K562 (cell line): ENCODE data around the gene CATSPER4. TPM values are rescaled to one million over a fixed set of nuclear protein-coding genes. Genes with fewer than 3 reads are reported as not detected.

ENCODE experiments used
- CHD4 ChIP-seq: fragments of 200-600 bp; sonication (generic); IDR thresholded peaks from 3 replicates; pipeline ENCODE4 v1.6.1; 2012; ENCODE audit warnings: low read depth, mild to moderate bottlenecking, mixed read lengths, low read length, inconsistent platforms; ENCODE audit not compliant: insufficient read depth, insufficient replicate concordance, poor library complexity, severe bottlenecking
- CHD7 ChIP-seq: fragments of 200-600 bp; sonication (generic); IDR thresholded peaks from one replicate; pipeline ENCODE4 v1.6.1; 2012; ENCODE audit warnings: mild to moderate bottlenecking, low read depth, low read length, inconsistent platforms
- ETS2 ChIP-seq: IDR thresholded peaks from 2 replicates; pipeline ENCODE4 v1.6.1; 2016; ENCODE audit warnings: borderline replicate concordance, missing genetic modification characterization, mild to moderate bottlenecking, moderate library complexity, missing compliant biosample characterization; ENCODE audit not compliant: poor library complexity, severe bottlenecking
- PRDM10 ChIP-seq: fragments of 450-650 bp; IDR thresholded peaks from 2 replicates; pipeline ENCODE4 v1.6.1; 2018; ENCODE audit not compliant: partially characterized antibody
- THRA ChIP-seq: fragments of 450-650 bp; IDR thresholded peaks from 2 replicates; pipeline ENCODE4 v1.6.1; 2017; ENCODE audit warnings: mild to moderate bottlenecking, moderate library complexity
- ZBTB26 ChIP-seq: fragments of 450-650 bp; formaldehyde crosslinking; IDR thresholded peaks from 2 replicates; pipeline ENCODE4 v1.4.0; 2022; ENCODE audit warnings: missing genetic modification characterization
- ZNF408 ChIP-seq: fragments of 250-450 bp; sonication (Bioruptor Pico); IDR thresholded peaks from 2 replicates; pipeline ENCODE4 v1.4.0; 2020; ENCODE audit warnings: low read depth, mild to moderate bottlenecking, moderate library complexity
- ZNF551 ChIP-seq: fragments of 250-450 bp; sonication (Bioruptor Pico); IDR thresholded peaks from 2 replicates; pipeline ENCODE4 v1.5.0; 2021; ENCODE audit warnings: mild to moderate bottlenecking, moderate library complexity
- polyA plus RNA-seq, 8 experiments: library from polyadenylated mRNA; depleted of rRNA in 4 of 8; stranded (reverse) in 5 of 8; unstranded in 3 of 8; fragments of >200 nt; fragmentation: Nextera tagmentation in 2 of 8; fragmentation: Illumina TruSeq in 1 of 8; extraction: Ambion mirVana in 2 of 8; extraction: Trizol in 1 of 8; gene quantifications; 2 replicates each; pipeline versions ENCODE4 v1.2.1 to v1.2.3, GENCODE V29; 2011 to 2014; ENCODE audit warnings: inconsistent platforms in 1 of 8, missing spikeins in 1 of 8
- total RNA-seq, 7 experiments: library from RNA; depleted of rRNA in 6 of 7; stranded (reverse); fragments of >200 nt in 6 of 7; fragmentation: Illumina TruSeq in 2 of 7; extraction: Trizol in 2 of 7; gene quantifications; 2 replicates each; pipeline versions ENCODE4 v1.2.1 to v1.2.3, GENCODE V29; 2011 to 2021; ENCODE audit warnings: low replicate concordance in 1 of 7

The CATSPER4 gene
- total and polyA plus RNA-seq, 9 of the 15 experiments (the other 6 are each of a cell fraction or from before 2014, with no cell fraction given): 0.04 to 0.13 TPM; not detected in 7

GRCh38 chr1:26200413-26200812, 10.0 kb downstream of the CATSPER4 start (continued):
- no peak for TF ChIP-seq CHD7
- peak; percentile 74 for TF ChIP-seq PRDM10
- no peak for TF ChIP-seq ZNF408 (CRISPR knock-in tag)
- TF ChIP-seq ETS2: no peak
- TF ChIP-seq ZNF551 (CRISPR knock-in tag): no peak
- TF ChIP-seq THRA: no peak
- no peak for TF ChIP-seq ZBTB26
- TF ChIP-seq CHD4: peak; percentile 70
